Epidermal melanocyte (primary cell): ENCODE results near the gene SLC35E3.
"Not testable (repeated sequence)": the region's sequence is repeated elsewhere in the genome, so short reads cannot be mapped to it uniquely, and the experiment has no call there.

Experiments used
- DNase-seq: peaks from one replicate; pipeline ENCODE4 v3.0.0; 2011; ENCODE audit warnings: low spot score; ENCODE audit not compliant: insufficient read length

Gene SLC35E3

GRCh38 chr12:68811573-68811972 is 65.6 kb downstream of the SLC35E3 start:
- not testable (repeated sequence) for DNase-seq

GRCh38 chr12:68812553-68813241 is 66.7 kb downstream of the SLC35E3 start:
- DNase-seq: no peak

DNA sequence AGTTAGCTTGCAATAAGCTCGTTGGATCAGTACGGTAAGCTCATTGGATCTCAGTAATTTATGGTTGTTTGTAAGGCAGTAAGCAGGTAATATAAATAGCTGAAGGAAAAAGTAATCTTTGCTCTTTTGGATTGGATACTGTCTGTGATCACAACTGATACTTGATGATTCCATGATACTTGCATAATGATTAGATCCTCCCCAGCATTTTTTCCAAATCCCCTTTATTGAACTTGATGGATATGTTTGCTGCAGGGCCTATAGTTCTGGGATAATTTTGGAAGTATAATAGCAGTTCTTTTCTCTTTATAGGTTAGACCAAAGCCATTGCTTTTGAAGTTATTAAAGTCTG is 67.2 kb downstream of the SLC35E3 start:
- no peak for DNase-seq

GRCh38 chr12:68814490-68815231 is 68.7 kb downstream of the SLC35E3 start:
- no peak for DNase-seq

DNA sequence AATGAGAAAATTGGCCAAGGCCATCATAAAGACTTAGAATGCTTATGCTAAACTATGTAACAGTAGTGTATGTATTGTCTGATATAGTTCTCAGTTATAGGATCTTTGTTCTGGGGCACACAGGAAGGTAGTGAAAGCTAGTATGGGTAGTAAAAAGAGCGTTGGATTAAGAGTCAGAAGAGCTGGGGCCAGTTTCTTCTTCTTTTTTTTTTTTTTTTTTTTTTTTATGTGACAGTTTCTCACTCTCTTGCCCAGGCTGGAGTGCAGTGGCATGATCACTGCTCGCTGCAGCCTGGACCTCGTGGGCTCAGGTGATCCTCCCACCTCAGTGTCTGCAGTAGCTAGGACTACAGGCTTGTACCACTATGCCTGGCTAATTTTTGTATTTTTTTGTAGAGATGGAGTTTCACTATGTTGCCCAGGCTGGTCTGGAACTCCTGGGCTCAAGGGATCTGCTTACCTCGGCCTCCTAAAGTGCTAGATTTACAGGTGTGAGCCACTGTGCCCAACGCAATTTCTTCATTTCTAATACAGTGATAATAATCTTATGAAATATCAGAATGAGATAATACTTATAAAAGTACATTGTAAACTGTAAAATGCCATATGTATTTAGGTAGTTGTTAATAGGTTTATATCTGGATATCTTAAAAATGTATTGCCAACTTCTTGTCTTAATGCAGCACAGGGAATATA is 69.4 kb downstream of the SLC35E3 start:
- DNase-seq: no peak

DNA sequence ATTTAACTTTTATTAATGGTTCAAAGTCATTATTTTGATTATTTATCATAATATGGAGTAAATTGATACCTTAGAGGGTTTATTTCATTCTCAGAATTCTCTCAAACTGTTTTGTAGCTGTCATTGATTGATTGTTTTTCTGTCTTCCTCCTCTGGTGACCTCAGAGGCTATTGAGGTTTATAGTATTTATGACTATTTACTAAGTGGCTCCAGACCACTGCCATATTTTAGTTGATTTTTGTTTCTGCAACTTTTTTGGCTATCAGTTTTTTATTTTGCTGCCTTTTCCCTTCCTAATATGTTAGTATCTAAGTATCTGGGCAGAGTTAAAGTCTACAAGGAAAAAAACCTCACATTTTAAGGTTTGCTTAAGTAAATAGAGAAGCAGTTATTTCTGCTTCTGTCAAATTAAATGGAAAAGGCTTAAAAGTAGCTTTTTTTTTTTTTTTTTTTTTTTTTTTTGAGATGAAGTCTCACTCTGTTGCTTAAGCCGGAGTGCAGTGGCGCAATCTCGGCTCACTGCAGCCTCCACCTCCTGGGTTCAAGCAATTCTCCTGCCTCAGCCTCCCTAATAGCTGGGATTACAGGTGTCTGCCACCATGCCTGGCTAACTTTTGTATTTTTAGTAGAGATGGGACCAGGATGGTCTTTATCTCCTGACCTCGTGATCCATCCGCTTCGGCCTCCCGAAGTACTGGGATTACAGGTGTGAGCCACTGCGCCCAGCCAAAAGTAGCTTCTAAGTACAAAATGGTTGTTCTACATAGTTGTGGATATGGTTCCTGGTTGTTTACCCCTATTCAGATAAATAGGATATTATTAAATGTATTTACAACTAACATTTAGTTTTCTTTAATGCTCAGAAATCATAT is 70.2 kb downstream of the SLC35E3 start:
- DNase-seq: no peak

DNA sequence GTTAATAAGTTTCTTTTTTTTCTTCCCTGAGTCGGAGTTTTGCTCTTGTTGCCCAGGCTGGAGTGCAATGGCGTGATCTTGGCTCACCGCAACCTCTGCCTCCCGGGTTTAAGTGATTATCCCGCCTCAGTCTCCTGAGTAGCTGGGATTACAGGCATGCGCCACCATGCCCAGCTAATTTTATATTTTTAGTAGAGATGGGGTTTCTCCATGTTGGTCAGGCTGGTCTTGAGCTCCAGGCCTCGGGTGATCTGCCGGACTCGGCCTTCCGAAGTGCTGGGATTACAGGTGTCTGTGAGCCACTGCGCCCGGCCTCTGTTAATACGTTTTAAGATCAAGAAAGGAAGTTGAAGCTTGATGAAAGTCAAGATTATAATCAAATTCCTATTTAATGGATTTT is 73.5 kb downstream of the SLC35E3 start:
- not testable (repeated sequence) for DNase-seq

GRCh38 chr12:68821357-68822188 is 75.6 kb downstream of the SLC35E3 start:
- no peak for DNase-seq

GRCh38 chr12:68823696-68824095 is 77.7 kb downstream of the SLC35E3 start:
- no peak for DNase-seq

- no peak for DNase-seq
Observed at GRCh38 chr12:68824131-68824530, 78.2 kb downstream of the SLC35E3 start.

GRCh38 chr12:68824597-68825250 is 78.7 kb downstream of the SLC35E3 start:
- no peak for DNase-seq

DNA sequence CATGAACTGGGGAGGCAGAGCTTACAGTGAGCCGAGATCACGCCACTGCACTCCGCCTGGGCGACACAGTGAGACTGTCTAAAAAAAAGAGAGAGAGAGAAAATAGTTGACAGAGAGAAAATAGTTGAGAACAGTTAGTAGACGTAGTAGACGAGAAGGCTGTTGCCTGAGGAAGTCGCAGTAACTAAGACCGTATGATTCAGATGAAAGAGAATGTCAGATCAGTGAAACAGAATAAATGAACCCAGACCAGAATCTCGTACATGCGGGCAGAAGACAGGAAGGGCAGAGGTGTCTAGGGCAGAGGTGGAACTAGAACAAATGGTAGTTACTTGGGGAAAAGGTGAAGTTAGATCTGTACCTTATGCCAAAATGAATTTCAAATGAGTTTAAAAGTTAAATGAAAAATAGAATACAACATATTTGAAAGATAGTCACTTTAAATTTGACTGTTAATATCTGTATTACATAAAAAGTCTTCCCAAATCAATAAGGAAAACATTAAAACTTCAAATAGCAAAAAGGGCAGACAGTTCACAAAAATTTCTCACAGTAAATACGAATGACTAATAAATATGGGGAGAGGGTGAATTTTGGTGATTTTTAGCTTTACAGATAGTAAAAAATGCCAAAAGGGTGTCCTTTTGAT is 79.7 kb downstream of the SLC35E3 start:
- DNase-seq: no peak

GRCh38 chr12:68827895-68828671 is 82.1 kb downstream of the SLC35E3 start:
- no peak for DNase-seq

DNA sequence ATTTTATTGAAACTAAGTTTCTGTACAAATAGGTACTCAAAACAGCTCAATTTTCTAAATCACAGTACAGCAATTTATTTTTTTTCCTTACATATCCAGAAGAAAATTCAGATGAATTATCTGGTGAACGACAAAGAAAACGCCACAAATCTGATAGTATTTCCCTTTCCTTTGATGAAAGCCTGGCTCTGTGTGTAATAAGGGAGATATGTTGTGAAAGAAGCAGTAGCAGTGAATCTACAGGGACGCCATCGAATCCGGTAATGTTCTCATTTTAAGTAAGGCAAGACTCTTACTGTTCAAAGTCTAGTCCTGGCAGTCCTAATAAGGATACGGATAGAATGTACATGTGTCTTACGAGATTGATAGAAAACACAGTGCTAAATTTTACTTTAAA is 82.7 kb downstream of the SLC35E3 start:
- DNase-seq: no peak
